Karpas-422 (cell line): ENCODE results near the gene CTNNBL1. TPM values are rescaled to one million over a fixed set of nuclear protein-coding genes. Genes with fewer than 3 reads are reported as not detected.

Experiments used
- DNase-seq: peaks from one replicate; pipeline ENCODE4 v3.0.0-alpha.2; 2015
- H2AFZ ChIP-seq: fragments of 200-600 bp; sonication (generic); 2 replicates; pipeline ENCODE4 v1.6.1; 2014; ENCODE audit warnings: antibody characterized with exemption, low read length, mixed read lengths
- H3K27ac ChIP-seq: fragments of 200-600 bp; sonication (generic); 2 replicates; pipeline ENCODE4 v1.5.1; 2014; ENCODE audit warnings: mild to moderate bottlenecking, low read length, moderate library complexity
- H3K27me3 ChIP-seq: fragments of 200-600 bp; sonication (generic); 2 replicates; pipeline ENCODE4 v1.6.1; 2014; ENCODE audit warnings: low read length, mixed read lengths
- H3K36me3 ChIP-seq: fragments of 200-600 bp; sonication (generic); 2 replicates; pipeline ENCODE4 v1.6.1; 2014; ENCODE audit warnings: low read length, mixed read lengths; ENCODE audit not compliant: insufficient read depth
- H3K4me1 ChIP-seq: fragments of 200-600 bp; sonication (generic); 2 replicates; pipeline ENCODE4 v1.6.1; 2014; ENCODE audit warnings: mild to moderate bottlenecking, low read length, mixed read lengths
- H3K4me2 ChIP-seq: fragments of 200-600 bp; sonication (generic); 2 replicates; pipeline ENCODE4 v1.6.1; 2014; ENCODE audit warnings: low read length, low read depth, mild to moderate bottlenecking; ENCODE audit not compliant: poor library complexity, severe bottlenecking
- H3K4me3 ChIP-seq: fragments of 200-600 bp; sonication (generic); 2 replicates; pipeline ENCODE4 v1.5.1; 2014; ENCODE audit warnings: mild to moderate bottlenecking, antibody characterized with exemption, low read length, mixed read lengths
- H3K79me2 ChIP-seq: fragments of 200-600 bp; sonication (generic); 2 replicates; pipeline ENCODE4 v1.6.1; 2014; ENCODE audit warnings: mild to moderate bottlenecking, low read length, mixed read lengths
- H3K9ac ChIP-seq: fragments of 200-600 bp; sonication (generic); 2 replicates; pipeline ENCODE4 v1.6.0; 2014; ENCODE audit warnings: low read length
- H3K9me2 ChIP-seq: fragments of 200-600 bp; sonication (generic), shearing (Covaris generic); replicated peaks from 2 replicates; pipeline ENCODE4 v1.6.0; 2014; ENCODE audit warnings: mild to moderate bottlenecking, low read length, moderate library complexity; ENCODE audit not compliant: insufficient read depth
- H3K9me3 ChIP-seq: fragments of 300-700, 200-600 bp; sonication (generic); 2 replicates; pipeline ENCODE4 v1.6.1; 2014; ENCODE audit warnings: low read length, mixed read lengths
- H4K20me1 ChIP-seq: fragments of 200-600 bp; sonication (generic); 2 replicates; pipeline ENCODE4 v1.6.1; 2014; ENCODE audit warnings: mild to moderate bottlenecking, antibody characterized with exemption, low read length, low read depth; ENCODE audit not compliant: insufficient read depth
- total RNA-seq: library from RNA; depleted of rRNA; stranded (reverse); fragments of >200 nt; shearing (Covaris generic); gene quantifications from 2 replicates; pipeline ENCODE4 v1.2.3, GENCODE V29; 2014; ENCODE audit warnings: low replicate concordance

The CTNNBL1 gene
- total RNA-seq, 1 experiment from 2014 or later, result 70.0 TPM

GRCh38 chr20:37822141-37822601 lies 128.3 kb downstream of the CTNNBL1 start:
- Histone ChIP-seq H3K27ac (no peak overlapping the region), H4K20me1 (no peaks in the 10 kb centered on the region), H3K9me3 (no peaks in the 10 kb centered on the region), H3K36me3 (no peaks in the 10 kb centered on the region), H3K4me1 (peaks cover 13% of the 10 kb centered on the region), H3K27me3 (no peaks in the 10 kb centered on the region), H3K9ac (no peak overlapping the region), H3K9me2 (no peaks in the 10 kb centered on the region), H2AFZ (no peak overlapping the region), H3K79me2 (peaks cover 80% of the 10 kb centered on the region), H3K4me2 (no peak overlapping the region), H3K4me3 (no peak overlapping the region)
- no peak for DNase-seq

DNA sequence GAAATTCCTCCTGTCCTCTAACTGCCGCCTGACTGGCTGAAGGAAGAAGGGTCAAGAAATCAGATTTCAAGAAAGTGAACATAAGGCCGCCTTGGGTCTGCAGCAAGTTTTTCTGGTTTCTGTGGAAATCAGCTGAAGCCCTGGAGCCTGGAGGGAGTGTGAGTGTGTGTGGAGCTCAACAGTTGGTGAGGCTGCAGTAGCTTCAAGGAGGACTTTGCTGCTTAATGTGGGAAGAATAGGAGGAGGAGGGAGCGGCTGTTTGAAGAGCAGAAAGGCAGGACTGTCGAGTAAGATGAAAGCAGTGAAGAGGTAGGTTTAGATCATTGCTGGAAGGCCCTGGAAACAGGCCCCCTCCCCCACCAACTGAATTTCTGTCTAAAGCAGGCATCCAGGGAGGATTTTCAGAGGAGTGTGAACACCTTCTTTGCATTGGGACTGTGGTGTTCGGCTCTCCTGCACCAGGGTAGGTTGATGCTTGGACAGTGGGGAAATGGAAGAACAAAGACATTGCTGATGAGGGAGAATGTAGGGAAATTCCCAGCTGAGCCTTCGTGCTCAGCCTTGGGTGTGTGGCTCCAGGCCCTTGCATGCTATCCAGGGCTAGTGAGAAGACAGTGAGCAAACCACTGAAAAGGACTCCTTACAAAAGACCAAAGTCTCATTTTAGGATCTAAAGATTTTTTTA lies 129.6 kb downstream of the CTNNBL1 start:
- no peak overlapping the region for H3K9ac ChIP-seq
- H3K36me3 ChIP-seq, result no peaks in the 10 kb centered on the region
- H4K20me1 ChIP-seq, result no peaks in the 10 kb centered on the region
- no peaks in the 10 kb centered on the region for H3K9me3 ChIP-seq
- no peak overlapping the region for H3K4me3 ChIP-seq
- H3K27me3 ChIP-seq, result no peaks in the 10 kb centered on the region
- no peak overlapping the region for H3K4me2 ChIP-seq
- H3K79me2 ChIP-seq, result peaks cover 80% of the 10 kb centered on the region
- H2AFZ ChIP-seq, result no peak overlapping the region
- no peak for DNase-seq
- H3K4me1 ChIP-seq, result peaks cover 6% of the 10 kb centered on the region
- no peak overlapping the region for H3K27ac ChIP-seq
- H3K9me2 ChIP-seq, result no peaks in the 10 kb centered on the region

GRCh38 chr20:37827605-37828004 lies 133.8 kb downstream of the CTNNBL1 start:
- Histone ChIP-seq H3K79me2 (peaks cover 73% of the 10 kb centered on the region), H3K4me2 (no peak overlapping the region), H3K27ac (no peak overlapping the region), H3K9me2 (no peaks in the 10 kb centered on the region), H3K27me3 (no peaks in the 10 kb centered on the region), H3K9me3 (no peaks in the 10 kb centered on the region), H3K4me3 (no peak overlapping the region), H3K4me1 (peaks cover 14% of the 10 kb centered on the region), H2AFZ (no peak overlapping the region), H4K20me1 (no peaks in the 10 kb centered on the region), H3K36me3 (no peaks in the 10 kb centered on the region), H3K9ac (no peak overlapping the region)
- DNase-seq, result no peak

DNA sequence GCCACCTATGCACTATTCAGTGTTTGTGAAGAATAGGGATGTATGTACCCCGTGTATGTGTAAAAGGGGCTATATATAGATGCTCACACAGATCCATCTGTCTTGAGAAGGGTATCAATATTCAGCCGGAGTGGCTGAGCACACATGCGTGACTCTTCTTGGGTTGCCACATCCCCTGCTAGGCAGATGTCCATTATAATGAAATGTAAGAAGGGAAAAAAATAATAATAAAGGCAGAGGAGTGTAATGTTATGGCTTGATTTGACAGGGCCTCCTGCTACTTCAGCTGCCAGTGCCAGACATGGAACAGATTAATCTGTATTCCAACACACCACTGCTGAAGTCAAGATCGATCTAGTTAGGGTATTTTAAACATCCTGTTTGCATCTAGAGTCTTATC lies 134.9 kb downstream of the CTNNBL1 start:
- Histone ChIP-seq H3K9me2 (no peaks in the 10 kb centered on the region), H3K4me1 (peaks cover 18% of the 10 kb centered on the region), H3K79me2 (peaks cover 64% of the 10 kb centered on the region), H3K27me3 (no peaks in the 10 kb centered on the region), H3K4me3 (no peak overlapping the region), H3K36me3 (no peaks in the 10 kb centered on the region), H3K9ac (no peak overlapping the region), H3K9me3 (no peaks in the 10 kb centered on the region), H4K20me1 (no peaks in the 10 kb centered on the region), H3K4me2 (no peak overlapping the region), H2AFZ (no peak overlapping the region), H3K27ac (peak overlapping the region; percentile 0; the same call in 1 of the 2 replicates)
- no peak for DNase-seq

DNA sequence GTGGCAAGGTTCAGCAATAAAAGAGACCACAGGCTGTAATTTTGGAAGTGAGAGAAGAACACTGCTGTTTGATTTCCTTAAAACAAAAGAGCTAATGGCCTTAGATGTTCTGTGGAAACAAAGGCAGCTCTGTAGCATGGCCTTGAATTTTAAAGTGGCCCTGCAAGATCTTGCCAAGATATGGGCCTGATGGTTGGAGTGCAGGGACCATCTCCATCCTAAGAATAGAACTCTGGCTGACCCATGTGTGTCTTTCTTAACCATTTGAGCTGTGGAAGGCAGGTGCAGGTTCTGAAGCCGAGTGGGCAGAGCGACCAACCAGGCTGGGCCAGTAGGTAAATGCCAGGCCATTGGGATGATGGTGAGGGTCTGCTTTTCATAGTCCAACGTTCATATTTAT lies 135.3 kb downstream of the CTNNBL1 start:
- Histone ChIP-seq H2AFZ (no peak overlapping the region), H3K4me2 (no peak overlapping the region), H3K9me3 (no peaks in the 10 kb centered on the region), H3K9me2 (no peaks in the 10 kb centered on the region; the same call in 1 of the 2 replicates), H3K27me3 (no peaks in the 10 kb centered on the region), H4K20me1 (no peaks in the 10 kb centered on the region), H3K27ac (peak overlapping the region; percentile 0; the same call in 1 of the 2 replicates), H3K9ac (no peak overlapping the region), H3K4me1 (peaks cover 23% of the 10 kb centered on the region), H3K4me3 (no peak overlapping the region), H3K79me2 (peaks cover 64% of the 10 kb centered on the region), H3K36me3 (no peaks in the 10 kb centered on the region)
- no peak for DNase-seq

- H3K27me3 ChIP-seq, result no peaks in the 10 kb centered on the region
- H3K79me2 ChIP-seq, result peaks cover 75% of the 10 kb centered on the region
- H2AFZ ChIP-seq, result no peak overlapping the region
- no peaks in the 10 kb centered on the region; the same call in 1 of the 2 replicates for H3K9me2 ChIP-seq
- no peak for DNase-seq
- H3K9ac ChIP-seq, result no peak overlapping the region
- H4K20me1 ChIP-seq, result no peaks in the 10 kb centered on the region
- no peaks in the 10 kb centered on the region for H3K9me3 ChIP-seq
- no peaks in the 10 kb centered on the region for H3K36me3 ChIP-seq
- no peak overlapping the region for H3K4me3 ChIP-seq
- no peak overlapping the region for H3K27ac ChIP-seq
- peaks cover 20% of the 10 kb centered on the region for H3K4me1 ChIP-seq
- H3K4me2 ChIP-seq, result no peak overlapping the region
Measured at GRCh38 chr20:37833221-37833896, 139.5 kb downstream of the CTNNBL1 start.

DNA sequence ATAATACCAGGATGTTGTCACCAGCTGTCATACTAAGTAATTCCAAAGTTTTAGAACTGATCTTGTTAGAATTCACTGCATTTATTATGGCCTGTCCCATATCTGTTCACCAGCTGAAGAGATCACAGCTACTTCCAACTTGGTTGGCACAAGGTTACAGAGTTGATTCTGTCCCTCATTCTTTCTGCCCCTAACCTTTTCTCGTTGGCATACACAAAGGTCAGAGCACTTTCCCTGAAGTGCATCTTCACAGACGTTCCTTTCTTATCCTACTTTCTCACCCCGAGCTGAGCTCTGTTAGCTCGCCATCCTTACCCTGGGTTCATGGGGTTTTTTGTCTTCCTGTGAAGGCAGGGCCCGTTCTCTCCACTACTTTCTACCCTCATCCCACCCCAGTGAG lies 143.1 kb downstream of the CTNNBL1 start:
- H3K4me2 ChIP-seq, result no peak overlapping the region
- no peak overlapping the region for H2AFZ ChIP-seq
- no peak overlapping the region for H3K27ac ChIP-seq
- no peak overlapping the region for H3K4me3 ChIP-seq
- no peaks in the 10 kb centered on the region; the same call in 1 of the 2 replicates for H3K9me2 ChIP-seq
- no peak overlapping the region for H3K9ac ChIP-seq
- H3K9me3 ChIP-seq, result no peaks in the 10 kb centered on the region
- peaks cover 54% of the 10 kb centered on the region for H3K79me2 ChIP-seq
- H3K4me1 ChIP-seq, result peaks cover 15% of the 10 kb centered on the region
- H3K36me3 ChIP-seq, result peaks cover 6% of the 10 kb centered on the region; the same call in 1 of the 2 replicates
- DNase-seq, result no peak
- H3K27me3 ChIP-seq, result no peaks in the 10 kb centered on the region
- H4K20me1 ChIP-seq, result no peaks in the 10 kb centered on the region

GRCh38 chr20:37837924-37838323 lies 144.1 kb downstream of the CTNNBL1 start:
- Histone ChIP-seq H3K4me3 (no peak overlapping the region), H3K79me2 (peaks cover 48% of the 10 kb centered on the region), H2AFZ (no peak overlapping the region), H3K36me3 (peaks cover 12% of the 10 kb centered on the region; the same call in 1 of the 2 replicates), H3K9ac (no peak overlapping the region), H3K27ac (no peak overlapping the region), H3K4me2 (no peak overlapping the region), H3K27me3 (no peaks in the 10 kb centered on the region), H3K9me3 (no peaks in the 10 kb centered on the region), H3K4me1 (peaks cover 13% of the 10 kb centered on the region; the same call in 1 of the 2 replicates), H3K9me2 (no peaks in the 10 kb centered on the region; the same call in 1 of the 2 replicates), H4K20me1 (no peaks in the 10 kb centered on the region)
- no peak for DNase-seq
